COLO668 (cell line): Measurements from ENCODE around the gene PPP1CC.
"Not testable (repeated sequence)": the region's sequence is repeated elsewhere in the genome, so short reads cannot be mapped to it uniquely, and the experiment has no call there.

Experiments
- DNase-seq: peaks from one replicate; lab custom pipeline; 2025; ENCODE audit not compliant: unreplicated experiment; lab: John Stamatoyannopoulos, UW

PPP1CC gene

GRCh38 chr12:110756611-110757010 lies 13.9 kb upstream of the PPP1CC start:
- no peak for DNase-seq

DNA sequence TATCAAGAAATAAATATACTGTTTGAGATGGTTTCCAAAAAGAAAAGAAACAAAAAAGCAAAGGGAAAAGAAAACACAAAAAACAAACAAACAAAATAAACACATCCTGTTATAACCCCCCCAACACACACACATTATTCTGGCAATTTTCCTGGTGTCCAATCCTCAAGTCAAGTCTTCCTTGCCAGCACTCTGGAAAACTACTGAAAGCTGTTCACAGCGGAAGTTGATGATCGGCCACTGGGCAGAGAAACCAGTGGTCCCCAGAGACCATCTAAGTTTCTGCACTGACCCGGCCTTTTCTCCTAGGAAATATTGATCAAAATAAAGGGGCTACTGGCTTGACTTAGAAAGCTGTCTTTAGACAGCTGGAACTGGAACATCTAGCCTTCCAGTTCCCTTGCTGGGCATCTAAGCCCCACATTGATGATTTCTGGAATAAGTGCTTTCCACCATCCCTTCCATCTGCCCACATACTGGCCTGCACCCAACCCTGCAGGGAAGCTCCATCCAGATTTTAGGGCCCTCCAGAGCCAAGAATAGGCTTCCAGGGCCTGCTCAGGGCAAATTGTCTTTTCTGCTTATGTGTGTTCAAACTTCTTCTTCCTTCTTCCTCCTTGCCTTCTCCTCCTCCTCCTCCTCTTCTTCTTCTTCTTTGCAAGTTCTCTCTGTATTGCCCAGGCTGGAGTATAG lies 11.6 kb upstream of the PPP1CC start:
- DNase-seq, result no peak

DNA sequence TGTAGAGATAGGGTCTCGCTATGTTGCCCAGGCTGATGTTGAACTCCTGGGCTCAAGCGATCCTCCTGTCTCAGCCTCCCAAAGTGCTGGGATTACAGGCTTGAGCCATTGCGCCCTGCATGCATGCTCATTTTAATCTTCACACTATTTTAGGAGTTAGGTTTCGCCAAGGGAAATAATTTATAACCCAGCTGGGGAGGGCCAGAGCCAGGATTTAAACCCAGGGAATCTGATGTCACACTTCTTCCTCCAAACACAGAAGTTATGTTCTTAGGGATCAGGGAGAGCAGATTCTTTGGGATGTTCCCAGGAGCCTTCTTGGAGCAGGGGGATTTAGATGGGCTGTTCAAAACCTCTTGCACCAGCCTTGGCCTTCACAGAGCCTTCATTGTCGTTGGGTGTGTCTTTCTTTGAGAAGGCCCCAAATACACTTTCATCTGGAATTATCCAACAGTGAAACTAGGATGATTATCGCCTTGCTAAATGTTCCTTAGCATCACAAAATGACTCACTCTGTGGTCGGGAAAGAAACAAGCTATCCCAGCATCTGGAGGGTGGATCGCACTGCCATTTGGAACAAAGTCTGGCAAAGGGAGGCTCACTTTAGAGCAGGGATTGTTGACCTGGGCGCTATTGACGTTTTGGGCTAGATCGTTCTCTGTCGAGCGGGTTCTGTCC lies 8.2 kb upstream of the PPP1CC start:
- no peak for DNase-seq

DNA sequence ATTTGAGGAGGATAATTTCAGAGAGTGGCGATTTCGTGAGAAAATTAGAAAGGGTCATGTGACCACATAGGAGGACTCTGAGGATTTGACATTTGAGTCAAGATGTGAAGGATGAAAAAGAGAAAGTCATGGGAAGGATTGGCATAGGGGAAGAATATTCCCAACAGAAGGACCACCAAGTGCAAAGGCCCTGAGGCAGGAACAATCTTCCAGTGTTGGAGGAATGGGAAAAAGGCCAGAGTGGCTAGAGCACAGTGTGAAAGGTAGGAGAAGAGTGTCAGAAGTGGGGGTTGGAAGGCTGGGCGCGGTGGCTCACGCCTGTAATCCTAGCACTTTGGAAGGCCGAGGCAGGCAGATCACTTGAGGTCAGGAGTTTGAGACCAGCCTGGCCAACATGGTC lies 3.9 kb upstream of the PPP1CC start:
- no peak for DNase-seq

DNA sequence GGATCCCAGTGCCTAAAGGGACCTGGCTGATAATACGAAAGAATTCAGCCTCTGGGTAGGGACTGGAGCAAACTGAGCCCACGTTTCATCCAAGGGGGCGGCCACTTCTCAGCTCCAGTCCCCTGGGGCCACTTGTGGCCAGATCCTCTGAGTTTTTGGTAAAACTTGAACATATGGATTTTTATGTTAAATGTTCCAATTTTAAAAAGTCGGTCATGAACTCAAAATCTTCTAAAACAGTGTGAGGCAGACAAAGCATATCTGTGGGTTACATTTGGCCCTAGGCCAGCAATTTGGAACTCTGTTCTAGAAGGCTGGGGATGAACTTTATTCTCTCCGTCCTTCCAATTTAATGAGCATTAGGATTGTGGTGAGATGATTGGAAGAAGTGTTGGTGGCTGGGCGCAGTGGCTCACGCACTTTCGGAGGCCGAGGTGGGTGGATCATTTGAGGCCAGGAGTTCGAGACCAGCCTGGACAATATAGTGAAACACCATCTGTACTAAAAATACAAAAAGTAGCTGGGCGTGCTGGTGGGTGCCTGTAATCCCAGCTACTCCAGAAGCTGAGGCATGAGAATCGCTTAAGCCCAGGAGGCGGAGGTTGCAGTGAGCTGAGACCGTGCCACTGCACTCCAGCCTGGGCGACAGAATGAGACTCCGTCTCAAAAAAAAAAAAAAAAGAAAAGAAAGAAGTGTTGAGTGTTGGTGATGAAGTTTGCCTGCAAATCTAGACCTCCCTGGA lies 3.0 kb upstream of the PPP1CC start:
- DNase-seq, result no peak

DNA sequence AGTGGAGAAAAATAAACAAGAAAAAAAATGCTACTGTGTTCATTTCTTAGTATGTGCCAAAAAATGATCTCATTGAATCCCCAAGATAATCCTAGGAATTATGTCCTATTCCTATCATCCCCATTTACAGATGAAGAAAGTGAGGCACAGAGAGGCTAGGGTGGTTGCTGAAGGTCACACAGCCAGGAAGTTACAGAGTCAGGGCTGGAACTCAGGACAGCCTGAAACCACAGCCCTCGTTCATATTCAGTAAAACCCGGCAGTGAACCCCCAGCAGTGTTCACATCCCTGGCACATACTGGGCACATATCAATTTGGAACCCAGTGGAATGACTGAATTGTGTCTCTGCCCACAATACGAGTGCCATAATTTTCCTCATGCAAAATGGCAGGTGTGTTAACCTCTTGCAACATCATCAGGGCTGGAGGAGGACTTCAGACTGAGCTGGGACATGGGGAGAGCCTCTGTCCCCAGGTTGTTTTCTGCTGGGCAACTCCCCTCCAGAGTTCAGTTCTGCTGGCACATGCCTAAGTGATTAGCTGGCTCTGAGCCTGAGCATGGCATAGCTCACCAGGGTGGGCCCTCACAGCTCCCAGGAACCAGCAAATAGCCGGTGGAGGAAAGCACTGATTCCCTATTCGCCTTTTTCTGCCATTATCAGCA lies 2.0 kb upstream of the PPP1CC start:
- DNase-seq, result no peak

- no peak for DNase-seq
Measured at GRCh38 chr12:110744151-110744571, 1.5 kb upstream of the PPP1CC start.

DNA sequence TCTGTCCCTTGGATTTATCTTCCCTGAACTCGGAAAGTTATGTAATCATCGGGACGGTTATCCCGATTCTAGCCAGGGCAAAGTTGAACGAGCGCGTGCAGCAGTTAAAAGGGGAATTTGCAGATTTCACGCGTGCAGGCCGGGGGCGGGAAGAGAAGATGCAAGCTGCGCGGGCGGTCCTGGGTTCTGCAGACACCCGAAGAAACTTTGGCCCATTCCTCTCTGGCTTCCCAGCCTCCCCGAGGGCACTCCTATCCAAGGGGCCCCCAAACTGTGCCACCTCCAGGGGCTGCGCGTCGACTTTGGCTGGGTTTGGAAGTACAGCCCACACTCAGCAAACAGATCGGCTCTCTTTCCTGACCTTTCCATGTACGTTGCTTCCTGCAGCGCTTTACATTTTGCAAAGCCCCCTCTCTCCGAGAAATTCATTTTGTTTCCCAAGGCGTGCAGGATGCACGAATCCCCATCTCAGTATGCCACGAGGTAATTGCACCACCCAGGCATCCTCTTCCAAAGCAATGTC lies 941 bp upstream of the PPP1CC start:
- DNase-seq, result peak; percentile 20

DNA sequence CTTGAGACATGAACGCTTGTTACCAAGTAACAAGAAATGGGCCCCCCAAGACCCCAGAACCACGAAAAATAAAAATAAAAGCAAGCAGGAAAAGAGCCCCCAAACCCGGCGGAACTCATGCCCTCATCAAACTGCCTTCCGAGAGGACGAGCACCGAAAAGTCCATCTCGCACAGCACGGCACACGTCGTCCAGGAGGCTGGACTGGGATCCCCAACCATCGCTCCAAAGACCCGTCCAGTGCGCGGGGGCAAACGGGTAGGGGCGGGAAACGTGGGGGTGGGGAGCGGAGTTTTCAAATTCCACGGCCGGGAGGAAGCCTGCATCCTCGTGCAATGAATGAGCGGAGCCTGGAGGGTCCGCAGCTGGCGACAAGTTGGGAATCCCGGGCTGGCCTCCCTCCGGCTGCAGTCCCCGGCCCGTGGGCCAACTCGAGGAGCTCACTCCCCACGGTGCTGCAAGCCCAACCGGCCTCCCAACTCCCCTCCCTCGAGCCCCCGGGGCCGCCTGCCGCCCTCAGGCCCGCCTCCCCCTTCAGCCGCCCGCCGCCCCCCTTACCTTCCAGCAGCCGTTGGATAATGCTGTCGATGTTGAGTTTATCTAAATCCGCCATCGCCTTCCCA lies 484 bp downstream of the PPP1CC start:
- peak; percentile 61 for DNase-seq

DNA sequence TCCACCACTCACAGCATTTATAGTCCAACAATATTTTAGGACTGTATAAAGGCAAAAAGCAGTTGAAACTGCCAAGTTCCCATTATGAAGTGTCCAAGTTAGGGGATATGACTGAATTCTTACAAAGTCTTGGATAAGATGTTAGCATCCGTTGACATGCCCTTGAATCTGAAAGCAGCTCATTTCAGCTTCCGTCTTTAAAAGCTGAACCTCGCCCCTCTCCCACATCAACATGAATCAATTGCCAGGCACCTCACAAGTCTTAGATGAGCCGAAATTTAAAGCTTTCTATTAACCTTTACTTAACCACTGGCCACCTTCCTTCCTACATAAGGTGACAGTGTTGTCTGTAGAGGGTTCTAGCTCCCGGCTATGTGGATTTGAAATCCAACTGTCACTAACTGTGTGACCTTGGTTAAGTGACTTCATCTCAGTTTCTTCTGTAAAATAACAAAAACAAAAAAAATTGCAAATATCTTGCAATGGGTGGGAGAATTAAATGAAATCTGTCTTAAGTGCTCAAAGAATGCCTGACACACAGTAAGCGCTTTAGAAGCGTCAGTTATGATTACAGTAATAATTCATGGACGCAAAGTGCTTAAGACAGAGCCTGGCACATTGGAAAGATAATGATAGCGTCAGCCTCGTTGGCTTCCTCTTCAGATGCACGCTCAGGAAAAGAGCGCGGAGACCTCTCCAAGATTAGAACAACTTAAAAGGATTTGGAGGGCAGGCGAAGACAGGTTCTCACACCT lies 1.2 kb downstream of the PPP1CC start:
- peak; percentile 32 for DNase-seq

GRCh38 chr12:110739894-110740293 lies 2.8 kb downstream of the PPP1CC start:
- no peak for DNase-seq

DNA sequence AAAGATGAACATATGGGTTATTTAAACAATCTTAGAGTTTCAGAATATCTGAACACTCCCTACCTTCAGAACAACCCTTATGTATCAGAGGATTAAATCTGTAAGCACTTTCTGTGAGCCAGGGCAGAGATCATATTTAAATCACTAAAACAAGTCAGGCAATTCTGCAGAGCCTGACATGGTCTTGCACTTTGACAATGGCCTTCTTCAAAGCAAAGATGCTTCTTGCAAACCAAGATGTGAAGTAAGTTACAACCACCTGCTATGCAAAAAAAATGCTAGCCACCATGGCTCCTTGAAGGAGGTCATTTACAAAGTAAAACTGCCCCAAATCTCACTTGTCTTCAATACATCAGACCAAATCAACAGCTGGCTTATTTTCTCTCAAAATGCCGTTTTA lies 3.2 kb downstream of the PPP1CC start:
- no peak for DNase-seq

DNA sequence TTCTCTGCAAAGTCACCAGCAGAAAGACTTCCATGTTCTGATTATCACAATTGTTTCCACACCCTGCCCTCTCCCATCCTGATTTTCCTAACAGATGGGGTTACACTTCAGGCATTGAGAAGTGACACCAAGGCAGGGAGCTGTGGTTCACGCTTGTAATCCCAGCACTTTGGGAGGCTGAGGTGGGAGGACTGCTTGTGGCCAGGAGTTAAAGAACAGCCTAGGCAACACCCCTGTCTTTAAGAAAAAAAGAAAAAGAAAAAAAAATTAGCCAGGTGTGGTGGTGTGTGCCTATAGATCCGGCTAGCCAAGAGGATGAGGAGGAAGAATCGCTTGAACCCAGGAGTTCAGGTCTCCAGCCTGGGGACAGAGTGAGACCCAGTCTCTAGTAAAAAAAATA lies 5.2 kb downstream of the PPP1CC start:
- no peak for DNase-seq

GRCh38 chr12:110737016-110737415 lies 5.7 kb downstream of the PPP1CC start:
- DNase-seq, result not testable (repeated sequence)

- no peak for DNase-seq
Measured at GRCh38 chr12:110733900-110734299, 8.8 kb downstream of the PPP1CC start.

- DNase-seq, result no peak
Measured at GRCh38 chr12:110733089-110733715, 9.5 kb downstream of the PPP1CC start.

- DNase-seq, result no peak
Measured at GRCh38 chr12:110732572-110732971, 10.1 kb downstream of the PPP1CC start.

DNA sequence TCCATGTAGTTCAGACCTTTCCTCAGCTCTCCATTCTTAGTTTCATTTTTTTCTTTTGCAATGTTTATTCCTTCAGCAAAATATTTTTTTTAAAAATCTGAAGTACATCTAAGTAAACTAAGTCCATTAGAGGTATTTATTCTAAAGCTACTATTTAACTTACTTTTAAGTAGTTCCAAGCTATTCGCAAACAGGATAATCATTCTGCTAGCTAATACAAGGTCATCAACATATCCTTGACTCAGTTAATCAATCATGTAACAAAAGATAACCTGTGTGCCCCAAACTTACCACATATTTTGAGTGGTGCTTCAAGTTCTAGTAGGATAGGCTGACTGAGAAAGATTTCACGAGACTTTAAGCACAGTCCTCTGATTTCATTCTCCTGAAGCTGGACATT lies 11.2 kb downstream of the PPP1CC start:
- no peak for DNase-seq

- DNase-seq, result no peak
Measured at GRCh38 chr12:110728628-110729027, 14.1 kb downstream of the PPP1CC start.
